Occipital lobe (tissue), 2 donors: ENCODE results near the gene OTUD6A. TPM values are rescaled to one million over a fixed set of nuclear protein-coding genes. Genes with fewer than 3 reads are reported as not detected.
"Not testable (repeated sequence)": the region's sequence is repeated elsewhere in the genome, so short reads cannot be mapped to it uniquely, and the experiment has no call there.

ENCODE experiments used
- DNase-seq: peaks from one replicate; lab custom pipeline; 2025; lab: John Stamatoyannopoulos, UW
- total RNA-seq: library from RNA; depleted of rRNA; stranded (reverse); fragments of >200 nt; gene quantifications from one replicate; pipeline ENCODE4 v1.2.3, GENCODE V29; 2014

The OTUD6A gene
- total RNA-seq, 1 donor from 2014 or later: not detected

DNA sequence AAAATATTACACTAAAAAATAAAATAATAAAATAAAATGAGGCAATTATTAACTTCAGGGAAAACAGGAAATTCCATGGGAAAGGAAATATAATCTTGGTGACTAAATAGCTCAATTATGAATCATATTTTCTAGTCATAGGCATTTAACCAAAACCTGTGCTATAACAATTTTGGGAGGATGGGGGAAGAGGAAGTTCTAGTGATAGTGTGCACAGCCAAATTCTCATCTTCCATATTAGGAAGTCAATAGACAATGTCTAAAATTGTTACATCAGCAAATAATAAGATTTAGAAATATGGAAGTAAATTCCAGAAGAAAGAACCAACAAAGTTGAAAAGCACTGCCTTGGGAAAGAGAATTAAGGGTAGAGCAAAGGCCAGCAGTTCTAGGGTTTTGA, 15.3 kb upstream of the OTUD6A start:
- DNase-seq: no peak

DNA sequence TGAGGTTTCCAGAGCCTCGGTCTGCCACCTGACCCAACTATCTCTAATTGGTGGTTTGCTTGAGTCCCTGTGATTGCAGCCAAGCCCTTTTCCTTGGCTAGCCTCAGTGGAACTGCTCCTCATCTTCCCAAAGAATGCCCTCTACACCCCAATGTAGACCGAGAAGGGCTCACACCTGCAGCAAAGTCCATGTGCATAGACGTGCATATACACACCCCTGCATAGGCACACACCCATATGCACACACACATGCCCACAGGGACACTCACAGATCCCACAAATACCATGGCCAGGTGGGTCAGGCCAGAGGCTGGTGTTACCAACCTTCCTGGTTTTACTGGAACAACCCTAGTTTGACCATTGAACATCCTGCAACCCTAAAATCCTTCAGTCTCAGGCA, 12.9 kb upstream of the OTUD6A start:
- DNase-seq: no peak

DNA sequence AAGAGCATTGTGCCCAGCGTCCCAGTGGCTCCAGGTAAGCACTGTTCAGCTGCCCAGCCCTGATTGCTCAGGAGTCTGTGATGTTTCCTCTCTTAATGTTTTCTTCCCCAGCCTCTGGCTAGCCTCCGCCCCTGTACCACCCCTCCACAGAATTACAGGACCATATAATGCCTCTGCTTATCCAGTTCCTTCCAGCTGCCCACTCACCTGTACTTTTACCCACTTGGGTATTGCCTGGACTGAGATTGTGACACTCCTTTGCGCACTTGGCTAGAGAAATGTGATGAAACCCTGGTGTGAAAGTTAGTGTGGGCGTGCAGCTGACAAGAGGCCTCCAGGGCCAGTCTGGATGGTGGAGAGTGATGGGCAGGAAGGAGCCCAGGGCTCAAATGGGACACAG, 12.3 kb upstream of the OTUD6A start, which contains the start of gene AWAT2:
Gene AWAT2, minus strand, starts transcription at position 14 of the 400 bp plus-strand sequence. Its CDS starts 6 bp downstream, at position 8.
- no peak for DNase-seq

DNA sequence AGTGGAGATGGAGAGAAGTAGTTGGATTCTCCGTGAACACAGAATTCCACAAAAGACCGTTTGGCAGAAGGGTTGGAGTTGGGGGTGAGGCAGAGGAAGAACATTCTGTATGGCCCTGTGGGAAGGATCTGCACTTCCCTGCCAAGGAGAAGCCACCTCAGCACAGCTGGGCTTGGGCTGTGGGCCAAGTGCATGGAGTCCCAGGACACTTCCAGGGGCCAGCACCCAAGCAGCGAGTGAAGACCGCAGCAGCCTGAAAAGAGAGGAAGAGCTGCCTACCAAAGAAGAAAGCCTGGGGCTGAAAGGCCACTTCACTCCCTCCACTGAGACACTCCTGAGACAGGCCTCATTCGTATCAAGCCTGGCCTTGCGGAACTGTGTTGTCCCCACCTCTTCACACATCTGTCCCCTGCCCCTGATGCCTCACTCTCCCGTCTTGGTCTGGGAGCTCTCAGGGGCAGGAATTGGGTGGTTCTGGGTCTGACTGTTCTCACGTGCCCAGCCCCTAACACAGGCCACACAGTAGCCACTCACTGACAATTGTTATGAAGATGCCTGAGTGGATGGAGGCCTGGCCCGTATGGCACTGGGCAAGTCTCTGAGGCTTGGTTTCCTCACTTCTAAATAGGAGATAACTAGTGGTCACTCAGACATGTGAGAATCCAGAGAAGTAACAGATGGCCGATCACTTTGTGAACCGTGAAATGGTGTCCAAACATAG, 9.2 kb upstream of the OTUD6A start:
- no peak for DNase-seq

DNA sequence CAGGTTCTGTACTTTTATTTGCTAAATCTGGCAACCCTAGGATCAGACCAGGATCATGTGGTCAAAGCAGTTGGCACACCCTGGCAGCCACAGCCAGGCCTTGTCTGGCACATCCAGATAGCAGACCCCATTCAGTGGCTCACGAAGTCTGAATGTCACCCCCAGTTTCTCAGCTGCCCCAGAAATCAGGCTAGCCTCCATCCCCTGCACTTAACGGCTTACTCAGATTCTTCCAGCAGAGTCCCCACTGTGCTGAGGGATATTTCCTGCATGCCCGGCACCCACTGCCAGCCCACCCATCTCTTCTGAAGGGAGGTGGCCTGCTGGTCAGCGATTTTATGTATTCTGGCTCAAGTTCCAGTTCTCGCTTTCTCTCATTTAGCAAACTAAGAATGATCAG, 7.9 kb upstream of the OTUD6A start:
- no peak for DNase-seq

DNA sequence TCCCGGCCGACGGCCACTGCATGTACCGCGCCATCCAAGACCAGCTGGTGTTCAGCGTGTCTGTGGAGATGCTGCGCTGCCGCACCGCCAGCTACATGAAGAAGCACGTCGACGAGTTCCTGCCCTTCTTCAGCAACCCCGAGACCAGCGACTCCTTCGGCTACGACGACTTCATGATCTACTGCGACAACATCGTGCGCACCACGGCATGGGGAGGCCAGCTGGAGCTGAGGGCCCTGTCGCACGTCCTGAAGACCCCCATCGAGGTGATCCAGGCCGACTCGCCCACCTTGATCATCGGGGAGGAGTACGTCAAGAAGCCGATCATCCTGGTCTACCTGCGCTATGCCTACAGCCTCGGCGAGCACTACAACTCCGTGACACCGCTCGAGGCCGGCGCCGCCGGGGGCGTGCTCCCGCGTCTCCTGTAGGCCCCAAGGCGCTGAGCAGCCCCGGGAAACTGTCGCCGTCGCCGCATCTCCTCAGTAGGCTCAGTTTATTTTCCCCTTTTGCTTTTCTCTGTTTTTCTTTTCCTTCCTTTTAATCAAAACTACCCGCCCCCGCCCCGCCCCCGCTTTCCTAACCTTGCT, 799 bp downstream of the OTUD6A start:
- no peak for DNase-seq

DNA sequence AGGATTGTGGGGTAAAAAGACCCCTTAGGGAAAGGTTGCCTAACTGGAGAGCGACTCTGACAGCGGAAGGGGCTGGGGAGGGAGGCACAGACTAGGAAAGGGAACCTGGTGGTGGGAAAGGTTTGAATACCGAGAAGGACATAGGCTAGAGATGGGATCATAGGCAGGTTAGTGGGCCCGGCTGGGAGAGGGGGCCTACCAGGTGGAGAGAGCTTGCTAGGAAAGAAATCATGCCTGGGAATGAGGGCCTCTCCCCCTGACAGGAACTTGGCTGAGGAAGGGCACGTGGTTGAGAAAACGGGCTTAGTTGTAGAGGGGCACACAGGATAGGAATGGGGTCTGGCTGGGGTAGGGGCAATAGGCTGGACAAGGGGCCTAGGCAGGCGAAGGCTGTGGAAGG, 4.4 kb downstream of the OTUD6A start:
- DNase-seq: no peak

DNA sequence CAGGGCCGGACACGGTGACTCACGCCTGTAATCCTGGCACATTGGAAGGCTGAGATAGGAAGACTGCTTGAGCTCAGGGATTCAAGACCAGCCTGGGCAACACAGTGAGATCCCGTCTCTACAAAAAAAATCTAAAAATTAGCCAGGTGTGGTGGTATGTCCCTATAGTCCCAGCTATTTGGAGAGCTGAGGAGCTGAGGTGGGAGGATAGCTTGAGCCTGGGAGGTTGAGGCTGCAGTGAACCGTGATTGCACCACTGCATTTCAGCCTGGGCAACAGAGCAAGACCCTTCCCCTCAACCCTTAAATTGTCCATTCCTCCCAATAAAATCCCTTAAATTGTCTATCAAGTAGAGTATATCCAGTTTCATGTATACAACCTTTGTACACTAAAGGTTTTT, 17.0 kb downstream of the OTUD6A start:
- DNase-seq: no peak

DNA sequence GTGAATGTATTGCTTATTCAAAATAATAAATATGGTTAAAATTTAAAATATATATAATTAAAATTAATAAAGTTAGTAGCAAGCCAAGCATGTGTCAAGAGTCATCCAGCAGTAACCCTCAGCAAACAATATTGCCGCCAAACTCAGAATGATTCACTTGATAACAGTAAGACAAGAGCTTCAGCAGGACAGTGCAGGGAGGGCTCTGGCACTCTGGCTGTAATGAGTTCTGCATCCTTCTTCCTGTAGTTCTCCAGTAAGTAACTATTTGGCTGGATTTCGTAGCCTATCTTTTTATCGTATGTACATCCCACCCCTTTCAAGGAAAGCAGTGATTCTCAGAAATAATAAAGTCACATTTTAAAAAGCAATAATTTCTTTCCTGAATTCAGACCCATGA, 17.6 kb downstream of the OTUD6A start:
- DNase-seq: no peak

DNA sequence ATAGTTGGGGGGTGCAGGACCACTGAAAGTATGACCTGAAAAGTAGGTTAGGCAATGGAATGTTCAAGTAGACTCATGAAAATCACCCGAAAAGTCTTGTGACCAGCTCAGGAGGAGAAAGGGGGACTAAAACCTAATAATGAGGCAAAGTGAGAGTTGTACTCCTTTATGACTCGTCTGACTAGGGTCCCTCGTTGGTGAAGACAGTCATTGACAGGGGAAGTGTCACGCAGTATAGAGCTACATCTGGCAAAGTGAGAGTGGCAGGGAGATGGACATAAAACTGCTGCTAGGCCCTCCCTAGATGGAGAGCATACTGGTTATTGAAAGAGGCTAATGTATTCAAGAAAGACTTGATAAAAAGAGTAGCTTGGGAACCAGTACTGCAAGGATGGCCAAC, 20.5 kb downstream of the OTUD6A start:
- DNase-seq: no peak

DNA sequence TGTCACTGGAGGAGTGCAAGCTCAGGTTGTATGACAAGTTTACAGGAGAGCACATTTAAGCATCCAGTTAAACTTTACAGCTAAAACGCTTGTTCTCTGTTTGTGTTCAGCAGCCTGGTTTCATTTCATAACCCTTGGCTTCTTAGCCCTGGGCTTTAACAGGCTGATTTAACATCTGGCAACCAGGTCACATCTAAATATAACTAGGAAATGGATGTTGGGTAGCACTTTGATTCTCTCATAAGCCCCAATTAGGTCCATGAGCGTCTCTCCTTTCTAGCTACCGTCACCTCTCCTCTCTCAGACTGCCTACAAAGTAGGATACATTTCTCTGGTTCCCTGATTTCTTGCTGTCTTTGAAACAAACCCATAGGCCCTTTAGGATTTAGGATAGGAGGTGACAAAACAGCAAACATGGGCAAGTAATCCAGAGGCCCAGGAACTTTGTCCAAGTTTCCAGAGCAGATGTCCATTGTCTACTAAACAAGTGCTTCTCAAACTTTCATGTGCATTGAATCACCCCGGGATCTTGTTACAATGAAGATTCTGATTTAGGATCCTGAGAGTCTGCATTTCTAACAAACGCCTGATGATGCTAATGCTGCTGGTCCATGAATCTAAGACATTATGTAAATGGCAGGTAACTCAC, 22.5 kb downstream of the OTUD6A start:
- DNase-seq: no peak

DNA sequence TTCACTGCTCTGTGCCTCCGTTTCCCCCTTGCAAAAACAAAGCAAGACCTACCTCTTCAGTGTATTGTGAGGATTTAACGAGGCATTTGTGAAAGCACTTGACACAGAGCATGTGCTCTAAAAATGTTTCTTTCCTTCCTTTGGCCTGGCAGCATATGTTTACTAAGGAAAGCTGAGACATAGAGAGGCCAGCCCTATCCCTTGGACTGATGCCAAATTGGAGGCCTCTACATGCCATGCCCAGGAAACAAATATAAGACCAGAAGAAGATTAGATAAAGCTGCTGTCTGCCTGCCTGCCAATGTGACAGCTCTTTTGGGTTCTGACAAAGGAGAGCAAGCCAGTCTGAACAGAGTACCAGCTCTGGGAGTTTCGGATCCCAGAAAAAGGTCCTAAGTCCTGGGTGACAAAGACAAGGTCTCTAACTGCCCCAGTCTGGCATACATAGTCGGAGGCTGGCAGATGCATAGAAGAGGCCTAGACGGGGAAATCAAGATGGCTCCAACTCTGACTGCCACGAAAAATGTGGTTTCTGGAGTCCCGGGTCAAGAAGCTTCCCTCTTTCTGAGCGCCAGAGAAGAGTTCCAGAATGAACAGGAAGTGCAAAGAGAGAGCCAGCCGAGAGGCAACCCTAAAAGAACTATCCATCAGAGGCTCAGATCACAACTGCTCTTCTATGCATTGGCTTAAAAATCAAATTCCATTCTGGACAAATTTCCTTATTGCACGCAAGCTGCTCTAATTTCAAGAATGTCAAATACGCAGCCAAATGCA, 25.8 kb downstream of the OTUD6A start:
- no peak for DNase-seq

DNA sequence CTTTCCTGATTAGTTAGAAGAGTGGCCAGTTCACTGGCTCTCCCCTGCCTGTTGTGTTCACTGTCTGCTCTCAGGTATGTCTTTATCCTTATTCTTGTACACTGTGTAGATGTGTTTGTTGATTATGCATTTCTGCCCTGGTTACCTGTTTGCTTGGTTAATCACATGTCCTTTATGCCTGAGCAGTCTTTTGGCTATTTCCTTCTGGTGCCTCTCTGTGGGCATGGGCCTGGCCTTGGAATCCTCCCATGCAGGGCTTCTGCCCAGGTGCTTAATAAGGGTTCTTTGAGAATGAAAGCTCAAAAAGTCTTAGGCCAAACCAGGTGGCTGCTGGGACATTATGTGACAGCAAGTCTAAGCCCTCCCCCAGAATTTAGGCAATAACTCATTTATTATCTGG, 26.5 kb downstream of the OTUD6A start:
- DNase-seq: no peak

DNA sequence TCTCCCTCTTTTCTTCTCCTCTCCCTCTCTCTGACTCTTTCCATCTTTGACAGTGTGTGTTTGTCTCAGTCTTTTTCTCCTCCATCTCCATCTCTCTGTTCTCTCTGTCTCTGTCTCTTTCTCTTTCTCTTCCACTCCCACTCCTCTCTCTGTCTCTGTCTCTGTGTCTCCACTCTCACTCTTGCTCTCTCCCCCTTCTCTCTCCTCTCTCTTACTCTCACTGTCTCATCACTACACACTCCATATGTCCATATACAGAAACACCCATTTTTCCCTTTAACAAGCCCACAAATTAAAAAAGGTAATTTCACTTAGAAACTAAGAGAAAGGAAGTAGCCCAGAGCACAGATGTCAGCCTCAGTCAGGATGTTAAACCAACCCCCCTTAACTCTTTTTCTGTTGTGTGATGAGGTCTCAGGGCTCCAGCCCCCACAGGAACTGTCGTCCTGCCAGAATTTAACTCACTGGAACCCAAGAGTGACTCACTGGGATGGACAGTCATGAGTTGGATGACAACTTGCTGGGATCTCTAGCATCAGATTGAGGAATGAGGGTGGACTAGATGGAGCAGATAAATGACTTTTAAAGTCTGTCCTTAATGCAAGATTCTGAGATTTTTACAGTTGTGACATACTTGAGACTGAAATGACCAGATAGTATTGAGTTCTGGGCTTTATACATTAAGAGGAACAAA, 27.5 kb downstream of the OTUD6A start:
- no peak for DNase-seq

DNA sequence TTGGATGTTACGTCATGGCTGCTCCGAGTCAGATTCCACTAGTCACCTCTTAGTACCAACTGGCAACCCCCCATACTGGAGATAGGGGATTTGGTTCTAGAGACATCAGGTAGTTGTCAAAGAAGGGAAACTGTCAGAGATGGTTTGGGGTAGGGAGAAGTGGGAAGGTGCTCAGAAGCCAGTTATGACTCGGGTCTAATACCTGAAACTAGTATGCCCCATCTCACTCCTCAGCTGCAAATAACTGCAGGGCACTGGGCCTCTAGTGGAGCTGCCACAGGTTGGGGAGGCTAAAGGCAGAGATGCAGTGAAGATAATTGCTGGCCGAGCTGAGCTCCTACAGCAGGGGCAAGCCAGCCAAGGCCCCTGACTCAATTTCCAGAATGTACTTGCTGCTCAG, 30.0 kb downstream of the OTUD6A start:
- DNase-seq: no peak

DNA sequence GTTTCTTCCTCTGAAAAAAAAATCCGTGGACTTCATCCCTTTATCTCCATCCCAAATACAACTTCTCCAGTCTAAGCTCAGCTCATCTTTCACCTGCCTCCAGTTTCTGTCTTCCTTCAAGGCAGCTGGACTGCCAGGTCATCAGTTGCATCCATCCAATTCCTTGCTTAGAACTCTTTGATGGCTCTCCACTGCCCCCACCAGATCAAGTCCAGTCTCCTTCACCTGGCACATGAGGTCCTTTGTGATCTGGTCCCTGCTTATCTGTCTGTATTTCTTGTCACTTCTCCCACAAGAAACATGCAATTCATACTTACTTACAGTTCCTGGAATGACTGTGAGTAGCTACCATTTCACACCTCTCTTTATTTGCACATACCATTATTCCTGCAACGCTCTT, 33.8 kb downstream of the OTUD6A start:
- DNase-seq: no peak

DNA sequence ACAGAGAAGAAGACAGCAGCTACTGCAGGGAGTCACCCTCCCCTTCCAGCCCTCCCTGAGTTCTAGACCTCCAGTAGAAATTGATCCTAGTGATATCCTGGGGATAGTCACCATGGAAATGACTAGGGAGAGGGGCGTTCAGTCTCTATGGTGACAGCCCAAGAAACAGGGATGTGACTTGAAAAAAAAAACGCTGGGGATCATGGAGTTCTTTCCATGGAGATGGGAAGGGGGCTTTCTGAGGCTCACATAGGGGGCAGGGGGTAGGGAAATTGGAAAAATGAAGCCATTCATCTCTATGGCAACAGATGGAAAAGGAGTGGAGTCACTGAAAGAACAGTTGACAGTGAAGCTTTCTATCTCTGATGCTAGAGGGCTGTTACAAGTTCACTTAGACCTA, 43.0 kb downstream of the OTUD6A start:
- no peak for DNase-seq

DNA sequence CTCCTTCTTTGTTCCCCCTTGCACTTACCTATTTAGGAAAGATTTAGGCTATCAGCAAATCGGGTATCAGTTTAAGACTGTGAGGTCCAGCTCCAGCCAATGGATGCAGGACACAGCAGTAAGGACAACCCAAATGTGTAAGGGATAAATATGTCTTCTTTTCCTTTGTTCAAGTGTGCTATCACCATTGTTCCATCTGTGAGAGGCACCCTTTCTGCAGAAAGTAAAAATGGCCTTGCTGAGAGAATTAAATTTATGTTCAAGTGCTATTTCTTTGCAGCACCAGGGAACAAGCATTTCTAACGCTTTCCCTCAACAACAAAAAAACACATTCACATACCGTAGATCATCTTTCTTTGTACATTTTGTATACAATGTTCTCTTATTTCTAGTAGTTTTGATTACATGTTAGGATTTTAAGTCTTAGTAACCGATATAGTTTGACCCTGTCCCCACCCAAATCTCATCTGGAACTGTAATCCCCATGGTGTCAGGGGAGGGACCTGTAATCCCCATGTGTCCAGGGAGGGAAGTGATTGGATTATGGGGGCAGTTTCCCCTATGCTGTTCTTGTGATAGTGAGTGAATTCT, 49.3 kb downstream of the OTUD6A start:
- DNase-seq: not testable (repeated sequence)
